Progenitor cell of endocrine pancreas (in vitro differentiated cells): Measurements from ENCODE around the gene MIPOL1. TPM values are rescaled to one million over a fixed set of nuclear protein-coding genes. Genes with fewer than 3 reads are reported as not detected.
"Not testable (repeated sequence)": the region's sequence is repeated elsewhere in the genome, so short reads cannot be mapped to it uniquely, and the experiment has no call there.

Experiments
- DNase-seq: peaks from one replicate; pipeline ENCODE4 v3.0.0; 2021; ENCODE audit warnings: low spot score; ENCODE audit not compliant: unreplicated experiment
- H3K27ac Mint-ChIP-seq: 2 replicates; pipeline ENCODE4 v1.8.0; 2021; ENCODE audit warnings: mild to moderate bottlenecking, moderate library complexity, mixed read lengths
- H3K27me3 Mint-ChIP-seq: 2 replicates; pipeline ENCODE4 v1.8.0; 2021; ENCODE audit warnings: mixed read lengths
- H3K36me3 Mint-ChIP-seq: 2 replicates; pipeline ENCODE4 v1.8.0; 2022; ENCODE audit warnings: mixed read lengths; ENCODE audit not compliant: insufficient read depth
- H3K4me1 Mint-ChIP-seq: 2 replicates; pipeline ENCODE4 v1.8.0; 2021; ENCODE audit warnings: low read depth, mixed read lengths
- H3K4me3 Mint-ChIP-seq: 2 replicates; pipeline ENCODE4 v1.8.0; 2021; ENCODE audit warnings: low read depth, mild to moderate bottlenecking, moderate library complexity, mixed read lengths
- H3K9me3 Mint-ChIP-seq: 2 replicates; pipeline ENCODE4 v1.8.0; 2021; ENCODE audit warnings: low read depth, mixed read lengths
- CTCF ChIP-seq: fragments of 200-600 bp; sonication (generic); IDR thresholded peaks from one replicate; pipeline ENCODE4 v1.5.0; 2021; ENCODE audit warnings: antibody characterized with exemption, mild to moderate bottlenecking; ENCODE audit not compliant: unreplicated experiment
- long read RNA-seq: library from polyadenylated mRNA; unstranded; transcript quantifications from one replicate; pipeline ENCODE4 v2.0.0, GENCODE V29; 2020
- total RNA-seq: library from RNA; stranded (reverse); gene quantifications from 2 replicates; pipeline ENCODE4 v1.2.1, GENCODE V29; 2021

The MIPOL1 gene
- 25.6 and 25.9 TPM in 2 replicates for total RNA-seq
- long read RNA-seq, full-length matches to known transcripts: 1 of 29 reads
- long read RNA-seq, partial matches to known transcripts: 7 of 29 reads
- long read RNA-seq, other reads (novel, unspliced or antisense): 21 of 29 reads

GRCh38 chr14:37197421-37198272 lies at the start of gene MIPOL1:
MIPOL1 (plus strand) TSS chr14:37197937; CDS start chr14:37247889, 49,952 bp downstream.
- Mint-ChIP-seq H3K9me3 (no peaks in the 10 kb centered on the region), H3K27me3 (no peaks in the 10 kb centered on the region), H3K27ac (peak within 1 kb of the TSS; percentile 98), H3K4me1 (peaks cover 16% of the 10 kb centered on the region), H3K4me3 (peak within 1 kb of the TSS; percentile 91), H3K36me3 (no peaks in the 10 kb centered on the region)
- peak; percentile 43 for TF ChIP-seq CTCF
- DNase-seq: peak; percentile 67

- Mint-ChIP-seq H3K27me3 (no peaks in the 10 kb centered on the region), H3K27ac (no peak overlapping the region), H3K4me1 (no peaks in the 10 kb centered on the region), H3K9me3 (no peaks in the 10 kb centered on the region), H3K4me3 (no peak overlapping the region), H3K36me3 (no peaks in the 10 kb centered on the region)
- no peak for DNase-seq
- TF ChIP-seq CTCF: peak; percentile 85
Observed at GRCh38 chr14:37150414-37150813, 47.3 kb upstream of the MIPOL1 start.

- TF ChIP-seq CTCF: no peak
- no peaks in the 10 kb centered on the region for H3K4me1 Mint-ChIP-seq
- H3K9me3 Mint-ChIP-seq: no peaks in the 10 kb centered on the region
- H3K4me3 Mint-ChIP-seq: no peak overlapping the region
- no peak for DNase-seq
- no peaks in the 10 kb centered on the region for H3K27me3 Mint-ChIP-seq
- no peaks in the 10 kb centered on the region for H3K36me3 Mint-ChIP-seq
- H3K27ac Mint-ChIP-seq: no peak overlapping the region
Observed at GRCh38 chr14:37153005-37153404, 44.7 kb upstream of the MIPOL1 start.

- no peak for DNase-seq
- TF ChIP-seq CTCF: no peak
- no peak overlapping the region for H3K4me3 Mint-ChIP-seq
- H3K27ac Mint-ChIP-seq: no peak overlapping the region
- H3K27me3 Mint-ChIP-seq: no peaks in the 10 kb centered on the region
- H3K4me1 Mint-ChIP-seq: no peaks in the 10 kb centered on the region
- H3K36me3 Mint-ChIP-seq: no peaks in the 10 kb centered on the region
- H3K9me3 Mint-ChIP-seq: no peaks in the 10 kb centered on the region
Observed at GRCh38 chr14:37153483-37153882, 44.3 kb upstream of the MIPOL1 start.

- Mint-ChIP-seq H3K36me3 (peaks cover 1% of the 10 kb centered on the region), H3K27me3 (no peaks in the 10 kb centered on the region), H3K9me3 (peaks cover 25% of the 10 kb centered on the region), H3K27ac (no peak overlapping the region), H3K4me3 (no peak overlapping the region), H3K4me1 (no peaks in the 10 kb centered on the region)
- no peak for DNase-seq
- no peak for TF ChIP-seq CTCF
Observed at GRCh38 chr14:37157987-37158386, 39.8 kb upstream of the MIPOL1 start.

- H3K36me3 Mint-ChIP-seq, DNase-seq, H3K27ac Mint-ChIP-seq, H3K27me3 Mint-ChIP-seq, H3K4me1 Mint-ChIP-seq, H3K4me3 Mint-ChIP-seq: not testable (repeated sequence)
- peaks cover 25% of the 10 kb centered on the region for H3K9me3 Mint-ChIP-seq
Observed at GRCh38 chr14:37162307-37162706, 35.4 kb upstream of the MIPOL1 start.
